SJCRH30 (cell line): ENCODE data around the gene SCGB1D4. TPM values are rescaled to one million over a fixed set of nuclear protein-coding genes. Genes with fewer than 3 reads are reported as not detected.

ENCODE experiments used
- DNase-seq, 2 experiments: peaks; one replicate each; pipeline ENCODE4 v3.0.0-alpha.2; 2015 to 2020
- H3K27ac ChIP-seq: fragments of 250-450 bp; sonication (Bioruptor Pico); 2 replicates; pipeline ENCODE4 v1.5.1; 2020; ENCODE audit warnings: mild to moderate bottlenecking, moderate library complexity
- H3K27me3 ChIP-seq: fragments of 250-450 bp; sonication (Bioruptor Pico); 2 replicates; pipeline ENCODE4 v1.5.1; 2020; ENCODE audit warnings: mild to moderate bottlenecking, moderate library complexity
- H3K36me3 ChIP-seq: fragments of 250-450 bp; sonication (Bioruptor Pico); 2 replicates; pipeline ENCODE4 v1.5.1; 2020; ENCODE audit warnings: mild to moderate bottlenecking, moderate library complexity
- H3K4me1 ChIP-seq: fragments of 250-450 bp; sonication (Bioruptor Pico); 2 replicates; pipeline ENCODE4 v1.5.1; 2020; ENCODE audit warnings: mild to moderate bottlenecking, moderate library complexity
- H3K4me3 ChIP-seq: fragments of 250-450 bp; sonication (Bioruptor Pico); 2 replicates; pipeline ENCODE4 v1.5.1; 2020; ENCODE audit warnings: mild to moderate bottlenecking, moderate library complexity
- H3K9me3 ChIP-seq: fragments of 250-450 bp; sonication (Bioruptor Pico); replicated peaks from 2 replicates; pipeline ENCODE4 v1.5.1; 2020; ENCODE audit warnings: mild to moderate bottlenecking, moderate library complexity
- total RNA-seq: library from RNA; depleted of rRNA; stranded (reverse); fragments of >200 nt; shearing (Covaris generic); gene quantifications from 2 replicates; pipeline ENCODE4 v1.2.3, GENCODE V29; 2014

Gene SCGB1D4
- total RNA-seq, 1 experiment from 2014 or later: not detected

- peak; percentile 11 to 40 for DNase-seq
- no peak overlapping the region for H3K27ac ChIP-seq
- H3K4me1 ChIP-seq: peaks cover 14% of the 10 kb centered on the region; the same call in 1 of the 2 replicates
- H3K36me3 ChIP-seq: no peaks in the 10 kb centered on the region
- no peaks in the 10 kb centered on the region for H3K9me3 ChIP-seq
- H3K27me3 ChIP-seq: no peaks in the 10 kb centered on the region
- no peak overlapping the region for H3K4me3 ChIP-seq
Observed at GRCh38 chr11:62324731-62325556, 26.1 kb upstream of the SCGB1D4 start.

GRCh38 chr11:62322524-62322923 lies 23.6 kb upstream of the SCGB1D4 start:
- Histone ChIP-seq H3K36me3 (no peaks in the 10 kb centered on the region), H3K27ac (no peak overlapping the region), H3K4me1 (peaks cover 14% of the 10 kb centered on the region; the same call in 1 of the 2 replicates), H3K9me3 (no peaks in the 10 kb centered on the region), H3K4me3 (no peak overlapping the region), H3K27me3 (no peaks in the 10 kb centered on the region)
- DNase-seq: no peak

- H3K27me3 ChIP-seq: no peaks in the 10 kb centered on the region
- H3K36me3 ChIP-seq: no peaks in the 10 kb centered on the region
- H3K9me3 ChIP-seq: no peaks in the 10 kb centered on the region
- no peak overlapping the region for H3K27ac ChIP-seq
- no peaks in the 10 kb centered on the region for H3K4me1 ChIP-seq
- no peak for DNase-seq
- no peak overlapping the region for H3K4me3 ChIP-seq
Observed at GRCh38 chr11:62315431-62315830, 16.6 kb upstream of the SCGB1D4 start.

DNA sequence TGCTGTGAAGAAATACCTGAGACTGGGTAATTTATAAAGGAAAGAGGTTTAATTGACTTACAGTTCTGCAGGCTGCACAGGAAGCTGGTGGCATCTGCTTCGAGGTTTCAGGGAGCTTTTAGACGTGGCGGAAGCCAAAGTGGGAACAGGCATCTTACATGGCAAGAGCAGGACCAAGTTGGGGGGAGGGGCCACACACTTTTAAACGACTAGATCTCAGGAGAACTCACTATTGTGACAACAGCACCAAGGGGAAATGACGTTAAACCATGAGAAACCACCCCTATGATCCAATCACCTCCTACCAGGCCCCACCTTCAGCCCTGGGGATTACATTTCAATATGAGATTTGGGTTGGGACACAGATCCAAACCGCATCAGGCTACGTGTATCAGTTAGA lies 11.1 kb upstream of the SCGB1D4 start:
- H3K9me3 ChIP-seq: no peaks in the 10 kb centered on the region
- H3K4me3 ChIP-seq: no peak overlapping the region
- no peaks in the 10 kb centered on the region for H3K4me1 ChIP-seq
- no peak for DNase-seq
- H3K27me3 ChIP-seq: no peaks in the 10 kb centered on the region
- no peak overlapping the region for H3K27ac ChIP-seq
- H3K36me3 ChIP-seq: no peaks in the 10 kb centered on the region

- no peak overlapping the region for H3K27ac ChIP-seq
- H3K27me3 ChIP-seq: no peaks in the 10 kb centered on the region
- no peaks in the 10 kb centered on the region for H3K4me1 ChIP-seq
- no peak for DNase-seq
- no peak overlapping the region for H3K4me3 ChIP-seq
- H3K9me3 ChIP-seq: no peaks in the 10 kb centered on the region
- no peaks in the 10 kb centered on the region for H3K36me3 ChIP-seq
Observed at GRCh38 chr11:62307950-62308349, 9.1 kb upstream of the SCGB1D4 start.

- no peak for DNase-seq
- no peaks in the 10 kb centered on the region for H3K27me3 ChIP-seq
- H3K9me3 ChIP-seq: no peaks in the 10 kb centered on the region
- H3K4me1 ChIP-seq: no peaks in the 10 kb centered on the region
- H3K4me3 ChIP-seq: no peak overlapping the region
- H3K27ac ChIP-seq: no peak overlapping the region
- no peaks in the 10 kb centered on the region for H3K36me3 ChIP-seq
Observed at GRCh38 chr11:62306227-62306626, 7.4 kb upstream of the SCGB1D4 start.

GRCh38 chr11:62295504-62295903 lies 3.4 kb downstream of the SCGB1D4 start:
- DNase-seq: peak; percentile 21 to 44

GRCh38 chr11:62280452-62280851 lies 18.4 kb downstream of the SCGB1D4 start:
- no peaks in the 10 kb centered on the region for H3K36me3 ChIP-seq
- H3K27me3 ChIP-seq: no peaks in the 10 kb centered on the region
- H3K27ac ChIP-seq: no peak overlapping the region
- H3K4me3 ChIP-seq: no peak overlapping the region
- DNase-seq: no peak
- H3K9me3 ChIP-seq: peaks cover 6% of the 10 kb centered on the region
- no peaks in the 10 kb centered on the region for H3K4me1 ChIP-seq

More at GRCh38 chr11:62295504-62295903, 3.4 kb downstream of the SCGB1D4 start:
- H3K9me3 ChIP-seq: no peaks in the 10 kb centered on the region
- no peak overlapping the region for H3K27ac ChIP-seq
- H3K27me3 ChIP-seq: no peaks in the 10 kb centered on the region
- no peaks in the 10 kb centered on the region for H3K4me1 ChIP-seq
- H3K4me3 ChIP-seq: no peak overlapping the region
- no peaks in the 10 kb centered on the region for H3K36me3 ChIP-seq

DNA sequence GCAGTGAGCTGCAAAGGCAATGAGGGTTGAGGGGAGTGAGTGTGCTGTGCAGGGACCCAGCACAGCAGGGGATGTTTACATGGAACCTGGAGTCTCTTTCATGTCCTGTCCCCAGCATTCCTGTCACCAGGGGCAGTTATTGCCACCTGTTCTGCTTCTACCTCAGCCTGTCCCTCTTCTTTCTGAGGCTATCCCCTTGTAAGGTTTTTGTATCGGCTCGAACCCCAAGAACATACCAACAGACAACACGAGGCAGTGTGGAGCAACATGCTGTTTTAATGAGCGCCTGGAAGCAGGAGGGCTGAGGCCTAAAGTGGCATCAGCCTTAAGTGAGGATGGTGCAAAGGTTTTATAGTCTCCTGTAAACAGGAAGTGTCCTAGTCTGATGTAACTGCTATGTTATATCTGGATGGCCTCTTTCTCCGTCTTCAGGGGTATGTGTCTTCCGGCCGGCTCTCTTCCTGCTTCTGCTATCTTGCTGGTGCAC lies 25.0 kb downstream of the SCGB1D4 start:
- H3K4me1 ChIP-seq: no peaks in the 10 kb centered on the region
- H3K36me3 ChIP-seq: no peaks in the 10 kb centered on the region
- H3K27ac ChIP-seq: no peak overlapping the region
- H3K9me3 ChIP-seq: no peaks in the 10 kb centered on the region
- H3K4me3 ChIP-seq: no peak overlapping the region
- DNase-seq: no peak
- H3K27me3 ChIP-seq: no peaks in the 10 kb centered on the region

- H3K27ac ChIP-seq: no peak overlapping the region
- H3K27me3 ChIP-seq: no peaks in the 10 kb centered on the region
- H3K4me3 ChIP-seq: no peak overlapping the region
- H3K36me3 ChIP-seq: no peaks in the 10 kb centered on the region
- H3K9me3 ChIP-seq: no peaks in the 10 kb centered on the region
- no peak for DNase-seq
- H3K4me1 ChIP-seq: no peaks in the 10 kb centered on the region
Observed at GRCh38 chr11:62273284-62273683, 25.6 kb downstream of the SCGB1D4 start.

GRCh38 chr11:62269654-62270278 lies 29.1 kb downstream of the SCGB1D4 start, which contains the start of gene SCGB2A2:
SCGB2A2 (plus strand) TSS chr11:62270158; CDS start chr11:62270217, 59 bp downstream.
- Histone ChIP-seq H3K27me3 (no peaks in the 10 kb centered on the region), H3K27ac (no peak within 1 kb of the TSS), H3K9me3 (no peaks in the 10 kb centered on the region), H3K4me3 (no peak within 1 kb of the TSS), H3K36me3 (no peaks in the 10 kb centered on the region), H3K4me1 (no peaks in the 10 kb centered on the region)
- no peak for DNase-seq

DNA sequence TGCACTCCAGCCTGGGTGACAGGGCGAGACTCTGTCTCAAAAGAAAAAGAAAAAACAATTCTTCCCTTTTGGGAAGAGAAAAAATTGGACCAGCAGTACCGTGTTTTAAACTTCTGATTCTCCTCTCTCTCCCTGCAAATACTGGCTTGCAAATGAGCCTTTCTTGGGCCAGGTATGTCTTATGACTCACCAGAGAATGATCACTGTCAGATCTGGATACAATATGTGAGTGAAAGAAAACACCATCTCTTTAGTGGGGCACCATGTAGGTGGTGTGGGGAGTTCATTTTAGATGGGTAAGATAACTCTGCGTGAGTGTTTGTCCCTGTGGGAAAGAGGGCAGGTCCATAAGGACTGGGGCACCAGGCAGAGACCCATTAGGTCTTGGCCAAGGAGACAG lies 31.3 kb downstream of the SCGB1D4 start:
- Histone ChIP-seq H3K4me1 (no peaks in the 10 kb centered on the region), H3K27me3 (no peaks in the 10 kb centered on the region), H3K9me3 (no peaks in the 10 kb centered on the region), H3K36me3 (no peaks in the 10 kb centered on the region), H3K27ac (no peak overlapping the region), H3K4me3 (no peak overlapping the region)
- no peak for DNase-seq

- H3K27me3 ChIP-seq: no peaks in the 10 kb centered on the region
- no peak overlapping the region for H3K4me3 ChIP-seq
- H3K36me3 ChIP-seq: no peaks in the 10 kb centered on the region
- no peaks in the 10 kb centered on the region for H3K9me3 ChIP-seq
- no peak overlapping the region for H3K27ac ChIP-seq
- DNase-seq: no peak
- H3K4me1 ChIP-seq: no peaks in the 10 kb centered on the region
Observed at GRCh38 chr11:62267050-62267449, 31.8 kb downstream of the SCGB1D4 start.

GRCh38 chr11:62266558-62266957 lies 32.3 kb downstream of the SCGB1D4 start:
- no peaks in the 10 kb centered on the region for H3K9me3 ChIP-seq
- H3K27me3 ChIP-seq: no peaks in the 10 kb centered on the region
- no peak overlapping the region for H3K27ac ChIP-seq
- H3K4me1 ChIP-seq: no peaks in the 10 kb centered on the region
- DNase-seq: no peak
- H3K36me3 ChIP-seq: no peaks in the 10 kb centered on the region
- H3K4me3 ChIP-seq: no peak overlapping the region

GRCh38 chr11:62264004-62264403 lies 34.9 kb downstream of the SCGB1D4 start:
- no peaks in the 10 kb centered on the region for H3K9me3 ChIP-seq
- no peaks in the 10 kb centered on the region for H3K36me3 ChIP-seq
- DNase-seq: no peak

More at GRCh38 chr11:62264004-62264403, 34.9 kb downstream of the SCGB1D4 start:
- Histone ChIP-seq H3K27ac (no peak overlapping the region), H3K4me3 (no peak overlapping the region), H3K4me1 (no peaks in the 10 kb centered on the region), H3K27me3 (no peaks in the 10 kb centered on the region)
